ENCODE results near the gene PELO.
"Not testable (repeated sequence)": the region's sequence is repeated elsewhere in the genome, so short reads cannot be mapped to it uniquely, and the experiment has no call there.

The PELO gene

DNA sequence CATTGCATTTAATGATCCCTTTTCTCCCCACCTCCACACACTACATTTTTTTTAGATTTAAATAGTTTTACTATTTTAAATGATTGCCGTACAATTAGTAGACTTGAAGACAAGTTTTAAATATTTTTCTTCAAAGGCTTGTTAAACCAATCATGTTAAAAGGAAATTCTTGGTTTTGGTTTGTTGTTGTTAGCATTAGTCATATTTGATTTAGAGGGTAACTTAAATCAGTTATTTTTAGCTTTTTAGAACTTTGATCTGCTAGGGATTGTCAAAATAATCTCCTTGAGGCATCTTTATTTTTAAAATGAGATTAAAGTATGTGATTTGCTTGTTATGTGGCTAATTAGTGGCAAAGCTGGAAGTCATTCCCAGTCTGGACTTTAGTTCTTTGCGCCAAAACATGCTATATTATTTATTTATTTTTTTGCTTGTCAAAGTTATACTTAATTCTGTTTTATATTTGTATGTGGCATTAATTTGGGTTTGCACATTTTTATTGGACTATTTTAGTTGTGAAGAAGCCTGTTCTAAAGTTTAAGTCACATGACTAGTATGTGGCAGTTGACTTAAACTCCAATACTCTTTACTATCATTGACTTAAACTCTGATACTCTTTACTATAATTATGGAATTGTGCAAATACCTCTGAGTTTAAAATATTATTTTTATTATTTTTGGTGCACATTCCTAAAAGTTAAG, 14.7 kb downstream of the PELO start:
- no peak for DNase-seq

GRCh38 chr5:52802974-52803336, 15.2 kb downstream of the PELO start:
- no peak for DNase-seq

GRCh38 chr5:52804387-52804791, 16.7 kb downstream of the PELO start:
- DNase-seq = no peak

DNA sequence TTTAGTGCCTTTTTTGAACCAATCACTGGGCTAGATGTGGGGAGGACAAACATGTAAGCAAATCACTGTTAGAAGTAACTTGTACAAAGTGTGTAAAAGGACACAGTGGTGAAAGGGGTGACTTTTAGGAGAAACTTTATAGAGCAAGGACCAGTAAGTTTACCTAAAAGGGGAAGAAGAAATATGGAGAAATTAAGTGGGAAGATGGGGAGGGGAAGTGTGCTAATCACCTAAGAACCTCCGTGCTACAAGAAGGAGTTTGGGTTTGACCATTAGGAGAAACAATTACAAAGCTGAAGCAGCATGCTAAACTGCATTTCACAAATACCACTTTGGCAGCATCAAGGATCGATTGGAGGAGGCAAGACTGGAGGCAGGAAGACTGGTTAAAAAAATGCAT, 17.3 kb downstream of the PELO start:
- DNase-seq = no peak

- no peak for DNase-seq
These were observed 17.9 kb downstream of the PELO start for GRCh38 chr5:52805615-52806014.

DNA sequence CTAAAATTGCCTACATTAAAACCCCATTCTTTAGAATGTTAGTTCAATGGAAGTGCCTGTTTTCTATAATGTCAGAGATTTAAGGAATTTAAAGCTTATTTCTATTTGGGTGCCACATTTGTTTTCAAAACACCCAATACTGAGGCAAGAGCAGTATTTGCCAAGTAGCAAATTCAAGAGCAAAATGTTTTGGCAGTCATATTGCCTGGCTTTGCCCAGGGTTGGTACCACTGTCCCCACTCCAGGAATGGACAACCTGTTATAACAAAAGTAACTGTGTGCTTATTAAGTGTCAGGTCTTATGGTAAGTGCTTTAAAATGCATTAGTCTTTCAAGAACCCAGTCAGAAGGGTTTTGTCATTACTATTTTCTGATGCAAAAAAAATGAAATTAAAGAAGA, 19.3 kb downstream of the PELO start:
- DNase-seq = no peak

DNA sequence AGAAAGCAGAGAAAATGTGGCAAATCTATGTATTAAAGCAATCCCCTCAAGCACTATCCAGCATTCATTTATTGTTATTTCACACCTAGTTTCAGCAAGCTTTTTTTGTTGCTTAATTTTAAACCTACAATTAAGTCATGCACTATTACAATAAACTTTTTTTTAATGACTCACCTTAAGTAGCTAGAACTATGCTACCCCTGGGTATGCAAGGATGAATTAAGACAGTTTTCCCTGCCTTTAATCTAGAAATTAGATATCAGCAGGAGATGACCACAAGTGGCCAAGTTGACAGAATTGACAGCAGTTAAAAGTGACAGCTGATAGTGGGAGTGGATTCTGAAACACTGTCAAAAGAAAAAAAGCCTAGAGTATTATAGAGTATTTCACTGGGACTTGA, 20.0 kb downstream of the PELO start:
- DNase-seq = no peak

GRCh38 chr5:52808316-52808901, 20.7 kb downstream of the PELO start:
- no peak for DNase-seq

DNA sequence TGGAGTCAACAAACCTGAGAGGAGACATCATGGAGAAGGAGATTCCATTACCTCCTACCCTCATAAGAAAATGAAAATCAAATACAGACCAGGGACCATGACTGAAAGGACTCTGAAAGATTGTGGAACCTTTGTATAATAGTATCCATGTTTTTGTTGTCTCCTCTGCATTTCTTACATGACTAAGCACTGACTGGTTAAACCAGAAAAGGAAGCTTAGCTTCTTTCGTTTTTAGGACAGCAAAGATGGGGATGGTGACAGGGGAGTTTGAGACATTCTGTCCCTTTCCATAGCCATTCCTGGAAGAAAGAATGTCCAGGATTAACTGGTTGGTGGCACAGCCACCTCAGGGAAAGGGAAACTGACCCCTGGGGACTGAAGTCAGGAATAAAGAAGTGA, 22.2 kb downstream of the PELO start:
- DNase-seq = no peak

GRCh38 chr5:52810426-52810825, 22.7 kb downstream of the PELO start:
- no peak for DNase-seq

- no peak for DNase-seq
These were observed 23.5 kb downstream of the PELO start for GRCh38 chr5:52811067-52811749.

- no peak for DNase-seq
These were observed 26.8 kb downstream of the PELO start for GRCh38 chr5:52814352-52815148.

- DNase-seq = no peak
These were observed 30.1 kb downstream of the PELO start for GRCh38 chr5:52817818-52818217.

DNA sequence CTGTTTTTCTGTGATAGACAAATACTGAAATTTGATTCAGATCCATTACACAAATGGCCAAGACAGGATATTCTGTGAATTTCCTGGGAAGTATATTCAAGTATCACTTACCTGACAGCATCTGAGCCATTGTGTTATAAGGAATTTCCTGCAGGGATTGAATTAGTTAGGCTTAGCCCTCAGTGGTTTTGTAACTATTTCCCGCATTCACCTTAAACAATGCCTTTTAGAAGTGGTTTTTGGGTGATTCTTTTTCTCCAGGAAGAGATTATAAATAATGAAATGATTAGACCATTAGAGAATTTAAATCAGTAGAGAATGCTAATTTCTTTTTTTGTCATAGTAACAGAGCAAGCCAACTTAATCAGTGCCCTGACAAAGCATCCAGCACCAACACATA, 30.6 kb downstream of the PELO start:
- DNase-seq = no peak

DNA sequence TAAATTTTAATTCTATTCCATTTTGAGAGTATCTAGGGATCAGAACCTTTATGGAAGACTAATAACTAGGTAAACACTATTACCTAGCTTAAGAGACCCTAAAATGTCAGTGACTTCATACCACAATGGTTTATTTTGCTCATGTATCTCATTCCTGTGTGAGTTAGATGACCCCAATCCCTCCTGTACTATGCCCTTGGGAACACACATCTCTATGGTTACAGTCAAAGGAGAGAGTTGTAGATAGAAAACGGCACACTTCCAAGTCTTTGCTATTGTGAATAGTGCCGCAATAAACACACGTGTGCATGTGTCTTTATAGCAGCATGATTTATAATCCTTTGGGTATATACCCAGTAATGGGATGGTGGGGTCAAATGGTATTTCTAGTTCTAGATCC, 31.1 kb downstream of the PELO start:
- not testable (repeated sequence) for DNase-seq

GRCh38 chr5:52821901-52822300, 34.2 kb downstream of the PELO start:
- no peak for DNase-seq

- no peak for DNase-seq
These were observed 34.7 kb downstream of the PELO start for GRCh38 chr5:52822437-52822836.

DNA sequence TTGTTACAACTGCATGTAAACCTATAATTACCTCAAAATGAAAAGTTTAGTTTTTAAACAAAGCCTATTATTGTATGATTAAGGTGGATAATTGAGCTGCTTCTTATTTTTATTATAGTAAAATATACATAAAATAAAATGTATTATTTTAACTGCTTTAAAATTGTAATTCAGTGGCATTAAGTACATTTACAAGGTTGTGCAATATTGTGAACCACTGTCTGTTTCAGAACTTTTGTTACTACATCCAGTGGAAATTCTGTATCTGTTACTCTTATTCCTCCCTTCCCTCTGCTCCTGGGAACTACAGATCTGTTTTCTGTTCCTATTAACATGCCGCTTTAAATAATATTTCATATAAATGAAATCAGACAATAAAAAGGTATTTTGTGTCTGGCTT, 37.1 kb downstream of the PELO start:
- no peak for DNase-seq

- DNase-seq = no peak
These were observed 38.1 kb downstream of the PELO start for GRCh38 chr5:52825826-52826225.

- DNase-seq = no peak
These were observed 40.1 kb downstream of the PELO start for GRCh38 chr5:52827815-52828214.

DNA sequence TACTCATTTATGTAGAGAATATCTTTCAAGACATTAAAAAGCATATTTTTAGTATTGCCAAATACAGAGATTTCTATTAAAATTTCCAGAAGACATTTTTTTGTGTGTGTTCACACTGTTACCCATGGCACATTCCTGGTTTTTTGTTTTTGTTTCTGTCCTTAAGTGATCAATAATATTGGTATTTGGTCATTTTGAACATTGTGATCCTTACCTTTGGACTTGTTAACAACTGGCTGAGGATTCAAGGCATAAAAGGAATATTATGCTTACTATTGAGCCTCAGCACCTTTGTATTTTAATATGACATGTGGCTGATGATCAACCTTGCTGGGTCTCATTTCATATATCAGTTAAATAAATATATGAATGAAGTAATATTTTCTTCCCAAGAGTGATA, 41.9 kb downstream of the PELO start:
- no peak for DNase-seq

GRCh38 chr5:52830650-52831049, 42.9 kb downstream of the PELO start:
- no peak for DNase-seq

DNA sequence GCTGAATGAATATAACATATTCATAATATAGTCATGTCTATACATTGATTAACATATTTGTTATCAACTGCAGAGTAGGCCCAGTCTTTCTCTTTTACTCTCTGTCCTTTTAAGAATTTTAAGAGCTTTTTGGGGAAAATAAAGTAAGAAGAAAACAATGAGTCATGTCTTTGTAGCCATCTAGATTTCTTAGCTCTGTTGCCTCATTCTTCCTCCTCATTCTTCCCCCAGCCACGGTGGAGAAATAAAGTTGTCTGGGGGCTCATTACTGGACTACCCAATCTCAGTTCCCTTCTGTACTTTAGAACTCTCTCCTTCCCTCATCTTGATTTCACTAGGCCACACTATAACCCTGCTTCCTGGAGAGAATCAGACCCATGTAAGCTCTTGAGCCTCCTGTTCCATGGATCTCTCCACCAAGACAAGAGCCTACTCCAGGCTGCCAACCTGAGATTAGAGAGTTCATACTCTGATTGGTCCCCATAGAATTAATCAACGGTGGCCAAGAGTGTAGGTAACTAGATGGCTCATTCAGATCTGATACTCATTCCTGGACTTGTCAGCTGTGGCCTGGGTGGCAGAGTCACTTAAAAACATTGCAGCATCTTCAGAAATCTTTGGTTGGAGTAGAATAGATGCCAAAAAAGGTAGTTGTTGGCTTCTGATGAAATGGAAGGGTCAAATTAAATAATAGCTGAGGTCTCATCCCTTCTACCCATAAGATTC, 44.2 kb downstream of the PELO start:
- DNase-seq = no peak
